GM23338 (cell line): ENCODE results near the gene RMI2.

Experiments used
- EZH2 ChIP-seq: fragments of 200-600 bp; sonication (generic); IDR thresholded peaks from one replicate; pipeline ENCODE4 v1.8.0; 2017; ENCODE audit warnings: antibody characterized with exemption, mild to moderate bottlenecking, low read depth; ENCODE audit not compliant: unreplicated experiment
- EZH2phosphoT487 ChIP-seq: fragments of 200-600 bp; sonication (generic); IDR thresholded peaks from one replicate; pipeline ENCODE4 v1.8.1; 2018; ENCODE audit warnings: antibody characterized with exemption; ENCODE audit not compliant: unreplicated experiment
- JUNB ChIP-seq: IDR thresholded peaks from one replicate; pipeline ENCODE4 v1.6.1; 2016; ENCODE audit warnings: antibody characterized with exemption; ENCODE audit not compliant: unreplicated experiment
- POLR2AphosphoS5 ChIP-seq: IDR thresholded peaks from 2 replicates; pipeline ENCODE4 v1.6.1; 2016; ENCODE audit warnings: antibody characterized with exemption, low read depth
- ZNF114 ChIP-seq: fragments of 250-450 bp; sonication (Bioruptor Pico); IDR thresholded peaks from 2 replicates; pipeline ENCODE4 v1.5.0; 2020; ENCODE audit warnings: mild to moderate bottlenecking, moderate library complexity
- TF ChIP-seq, protein P1 (sequence below), 2 experiments: fragments of 200-600 bp in 1 of 2; sonication (generic) in 1 of 2; conservative IDR thresholded peaks; 2 replicates each; pipeline versions ENCODE4 v1.5.1 to v1.6.1; 2016 to 2017; ENCODE audit warnings: antibody characterized with exemption in 2 of 2, low read depth in 2 of 2, mild to moderate bottlenecking in 2 of 2, moderate library complexity in 1 of 2
- TF ChIP-seq, protein P2 (sequence below): IDR thresholded peaks from one replicate; pipeline ENCODE4 v1.6.1; 2018; ENCODE audit warnings: antibody characterized with exemption; ENCODE audit not compliant: unreplicated experiment
- TF ChIP-seq, protein P3 (sequence below): IDR thresholded peaks from 2 replicates; pipeline ENCODE4 v1.6.1; 2016; ENCODE audit warnings: antibody characterized with exemption
- TF ChIP-seq, protein P4 (sequence below): fragments of 250-450 bp; sonication (Bioruptor Pico); IDR thresholded peaks from 2 replicates; pipeline ENCODE4 v1.5.0; 2020; ENCODE audit warnings: mild to moderate bottlenecking, moderate library complexity

DNA sequence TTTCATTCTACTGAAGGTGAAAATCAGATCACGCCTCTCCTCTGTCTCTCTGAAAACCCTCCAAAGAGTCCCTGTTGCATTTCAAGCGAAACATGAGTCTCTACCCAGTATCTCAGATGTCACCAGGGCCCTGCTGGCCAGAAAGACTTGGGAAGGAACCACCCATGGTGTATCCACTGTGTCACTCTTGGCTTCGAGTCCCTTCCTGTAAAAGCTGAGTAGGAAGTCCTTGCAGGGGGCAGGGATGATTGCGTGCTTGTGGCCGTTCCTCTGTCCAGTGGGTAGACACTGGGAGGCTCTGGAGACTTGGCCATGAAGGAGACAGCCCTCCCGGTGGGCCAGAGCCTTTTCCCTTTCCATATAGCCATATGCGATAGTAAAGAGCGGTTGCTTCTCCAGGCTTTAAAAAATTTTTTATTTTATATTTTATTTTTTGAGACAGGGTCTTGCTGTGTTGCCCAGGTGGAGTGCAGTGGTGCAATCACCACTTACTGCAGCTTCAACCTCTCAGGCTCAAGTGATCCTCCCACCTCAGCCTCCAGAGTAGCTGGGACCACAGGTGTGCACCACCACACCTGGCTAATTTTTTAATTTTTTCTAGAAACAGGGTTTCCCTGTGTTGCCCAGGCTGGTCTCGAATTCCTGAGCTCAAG lies 19.0 kb upstream of the RMI2 start:
- TF ChIP-seq, protein P1, sequence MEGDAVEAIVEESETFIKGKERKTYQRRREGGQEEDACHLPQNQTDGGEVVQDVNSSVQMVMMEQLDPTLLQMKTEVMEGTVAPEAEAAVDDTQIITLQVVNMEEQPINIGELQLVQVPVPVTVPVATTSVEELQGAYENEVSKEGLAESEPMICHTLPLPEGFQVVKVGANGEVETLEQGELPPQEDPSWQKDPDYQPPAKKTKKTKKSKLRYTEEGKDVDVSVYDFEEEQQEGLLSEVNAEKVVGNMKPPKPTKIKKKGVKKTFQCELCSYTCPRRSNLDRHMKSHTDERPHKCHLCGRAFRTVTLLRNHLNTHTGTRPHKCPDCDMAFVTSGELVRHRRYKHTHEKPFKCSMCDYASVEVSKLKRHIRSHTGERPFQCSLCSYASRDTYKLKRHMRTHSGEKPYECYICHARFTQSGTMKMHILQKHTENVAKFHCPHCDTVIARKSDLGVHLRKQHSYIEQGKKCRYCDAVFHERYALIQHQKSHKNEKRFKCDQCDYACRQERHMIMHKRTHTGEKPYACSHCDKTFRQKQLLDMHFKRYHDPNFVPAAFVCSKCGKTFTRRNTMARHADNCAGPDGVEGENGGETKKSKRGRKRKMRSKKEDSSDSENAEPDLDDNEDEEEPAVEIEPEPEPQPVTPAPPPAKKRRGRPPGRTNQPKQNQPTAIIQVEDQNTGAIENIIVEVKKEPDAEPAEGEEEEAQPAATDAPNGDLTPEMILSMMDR (conservative IDR thresholded peaks at IDR 0.05; ENCODE audit: low read depth in 2 of 2) = no peak
- no peak for TF ChIP-seq EZH2
- no peak for TF ChIP-seq POLR2AphosphoS5
- TF ChIP-seq EZH2phosphoT487 = no peak
- TF ChIP-seq, protein P2, sequence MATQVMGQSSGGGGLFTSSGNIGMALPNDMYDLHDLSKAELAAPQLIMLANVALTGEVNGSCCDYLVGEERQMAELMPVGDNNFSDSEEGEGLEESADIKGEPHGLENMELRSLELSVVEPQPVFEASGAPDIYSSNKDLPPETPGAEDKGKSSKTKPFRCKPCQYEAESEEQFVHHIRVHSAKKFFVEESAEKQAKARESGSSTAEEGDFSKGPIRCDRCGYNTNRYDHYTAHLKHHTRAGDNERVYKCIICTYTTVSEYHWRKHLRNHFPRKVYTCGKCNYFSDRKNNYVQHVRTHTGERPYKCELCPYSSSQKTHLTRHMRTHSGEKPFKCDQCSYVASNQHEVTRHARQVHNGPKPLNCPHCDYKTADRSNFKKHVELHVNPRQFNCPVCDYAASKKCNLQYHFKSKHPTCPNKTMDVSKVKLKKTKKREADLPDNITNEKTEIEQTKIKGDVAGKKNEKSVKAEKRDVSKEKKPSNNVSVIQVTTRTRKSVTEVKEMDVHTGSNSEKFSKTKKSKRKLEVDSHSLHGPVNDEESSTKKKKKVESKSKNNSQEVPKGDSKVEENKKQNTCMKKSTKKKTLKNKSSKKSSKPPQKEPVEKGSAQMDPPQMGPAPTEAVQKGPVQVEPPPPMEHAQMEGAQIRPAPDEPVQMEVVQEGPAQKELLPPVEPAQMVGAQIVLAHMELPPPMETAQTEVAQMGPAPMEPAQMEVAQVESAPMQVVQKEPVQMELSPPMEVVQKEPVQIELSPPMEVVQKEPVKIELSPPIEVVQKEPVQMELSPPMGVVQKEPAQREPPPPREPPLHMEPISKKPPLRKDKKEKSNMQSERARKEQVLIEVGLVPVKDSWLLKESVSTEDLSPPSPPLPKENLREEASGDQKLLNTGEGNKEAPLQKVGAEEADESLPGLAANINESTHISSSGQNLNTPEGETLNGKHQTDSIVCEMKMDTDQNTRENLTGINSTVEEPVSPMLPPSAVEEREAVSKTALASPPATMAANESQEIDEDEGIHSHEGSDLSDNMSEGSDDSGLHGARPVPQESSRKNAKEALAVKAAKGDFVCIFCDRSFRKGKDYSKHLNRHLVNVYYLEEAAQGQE = no peak
- no peak for TF ChIP-seq JUNB
- TF ChIP-seq ZNF114 (CRISPR knock-in tag) = no peak
- TF ChIP-seq, protein P3, sequence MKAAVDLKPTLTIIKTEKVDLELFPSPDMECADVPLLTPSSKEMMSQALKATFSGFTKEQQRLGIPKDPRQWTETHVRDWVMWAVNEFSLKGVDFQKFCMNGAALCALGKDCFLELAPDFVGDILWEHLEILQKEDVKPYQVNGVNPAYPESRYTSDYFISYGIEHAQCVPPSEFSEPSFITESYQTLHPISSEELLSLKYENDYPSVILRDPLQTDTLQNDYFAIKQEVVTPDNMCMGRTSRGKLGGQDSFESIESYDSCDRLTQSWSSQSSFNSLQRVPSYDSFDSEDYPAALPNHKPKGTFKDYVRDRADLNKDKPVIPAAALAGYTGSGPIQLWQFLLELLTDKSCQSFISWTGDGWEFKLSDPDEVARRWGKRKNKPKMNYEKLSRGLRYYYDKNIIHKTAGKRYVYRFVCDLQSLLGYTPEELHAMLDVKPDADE = no peak
- TF ChIP-seq, protein P4, sequence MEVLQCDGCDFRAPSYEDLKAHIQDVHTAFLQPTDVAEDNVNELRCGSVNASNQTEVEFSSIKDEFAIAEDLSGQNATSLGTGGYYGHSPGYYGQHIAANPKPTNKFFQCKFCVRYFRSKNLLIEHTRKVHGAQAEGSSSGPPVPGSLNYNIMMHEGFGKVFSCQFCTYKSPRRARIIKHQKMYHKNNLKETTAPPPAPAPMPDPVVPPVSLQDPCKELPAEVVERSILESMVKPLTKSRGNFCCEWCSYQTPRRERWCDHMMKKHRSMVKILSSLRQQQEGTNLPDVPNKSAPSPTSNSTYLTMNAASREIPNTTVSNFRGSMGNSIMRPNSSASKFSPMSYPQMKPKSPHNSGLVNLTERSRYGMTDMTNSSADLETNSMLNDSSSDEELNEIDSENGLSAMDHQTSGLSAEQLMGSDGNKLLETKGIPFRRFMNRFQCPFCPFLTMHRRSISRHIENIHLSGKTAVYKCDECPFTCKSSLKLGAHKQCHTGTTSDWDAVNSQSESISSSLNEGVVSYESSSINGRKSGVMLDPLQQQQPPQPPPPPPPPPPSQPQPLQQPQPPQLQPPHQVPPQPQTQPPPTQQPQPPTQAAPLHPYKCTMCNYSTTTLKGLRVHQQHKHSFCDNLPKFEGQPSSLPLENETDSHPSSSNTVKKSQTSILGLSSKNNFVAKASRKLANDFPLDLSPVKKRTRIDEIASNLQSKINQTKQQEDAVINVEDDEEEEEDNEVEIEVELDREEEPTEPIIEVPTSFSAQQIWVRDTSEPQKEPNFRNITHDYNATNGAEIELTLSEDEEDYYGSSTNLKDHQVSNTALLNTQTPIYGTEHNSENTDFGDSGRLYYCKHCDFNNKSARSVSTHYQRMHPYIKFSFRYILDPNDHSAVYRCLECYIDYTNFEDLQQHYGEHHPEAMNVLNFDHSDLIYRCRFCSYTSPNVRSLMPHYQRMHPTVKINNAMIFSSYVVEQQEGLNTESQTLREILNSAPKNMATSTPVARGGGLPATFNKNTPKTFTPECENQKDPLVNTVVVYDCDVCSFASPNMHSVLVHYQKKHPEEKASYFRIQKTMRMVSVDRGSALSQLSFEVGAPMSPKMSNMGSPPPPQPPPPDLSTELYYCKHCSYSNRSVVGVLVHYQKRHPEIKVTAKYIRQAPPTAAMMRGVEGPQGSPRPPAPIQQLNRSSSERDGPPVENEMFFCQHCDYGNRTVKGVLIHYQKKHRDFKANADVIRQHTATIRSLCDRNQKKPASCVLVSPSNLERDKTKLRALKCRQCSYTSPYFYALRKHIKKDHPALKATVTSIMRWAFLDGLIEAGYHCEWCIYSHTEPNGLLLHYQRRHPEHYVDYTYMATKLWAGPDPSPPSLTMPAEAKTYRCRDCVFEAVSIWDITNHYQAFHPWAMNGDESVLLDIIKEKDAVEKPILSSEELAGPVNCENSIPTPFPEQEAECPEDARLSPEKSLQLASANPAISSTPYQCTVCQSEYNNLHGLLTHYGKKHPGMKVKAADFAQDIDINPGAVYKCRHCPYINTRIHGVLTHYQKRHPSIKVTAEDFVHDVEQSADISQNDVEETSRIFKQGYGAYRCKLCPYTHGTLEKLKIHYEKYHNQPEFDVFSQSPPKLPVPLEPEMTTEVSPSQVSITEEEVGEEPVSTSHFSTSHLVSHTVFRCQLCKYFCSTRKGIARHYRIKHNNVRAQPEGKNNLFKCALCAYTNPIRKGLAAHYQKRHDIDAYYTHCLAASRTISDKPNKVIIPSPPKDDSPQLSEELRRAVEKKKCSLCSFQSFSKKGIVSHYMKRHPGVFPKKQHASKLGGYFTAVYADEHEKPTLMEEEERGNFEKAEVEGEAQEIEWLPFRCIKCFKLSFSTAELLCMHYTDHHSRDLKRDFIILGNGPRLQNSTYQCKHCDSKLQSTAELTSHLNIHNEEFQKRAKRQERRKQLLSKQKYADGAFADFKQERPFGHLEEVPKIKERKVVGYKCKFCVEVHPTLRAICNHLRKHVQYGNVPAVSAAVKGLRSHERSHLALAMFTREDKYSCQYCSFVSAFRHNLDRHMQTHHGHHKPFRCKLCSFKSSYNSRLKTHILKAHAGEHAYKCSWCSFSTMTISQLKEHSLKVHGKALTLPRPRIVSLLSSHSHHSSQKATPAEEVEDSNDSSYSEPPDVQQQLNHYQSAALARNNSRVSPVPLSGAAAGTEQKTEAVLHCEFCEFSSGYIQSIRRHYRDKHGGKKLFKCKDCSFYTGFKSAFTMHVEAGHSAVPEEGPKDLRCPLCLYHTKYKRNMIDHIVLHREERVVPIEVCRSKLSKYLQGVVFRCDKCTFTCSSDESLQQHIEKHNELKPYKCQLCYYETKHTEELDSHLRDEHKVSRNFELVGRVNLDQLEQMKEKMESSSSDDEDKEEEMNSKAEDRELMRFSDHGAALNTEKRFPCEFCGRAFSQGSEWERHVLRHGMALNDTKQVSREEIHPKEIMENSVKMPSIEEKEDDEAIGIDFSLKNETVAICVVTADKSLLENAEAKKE = no peak
